Left colon (tissue), 2 donors: Measurements from ENCODE around the gene TBC1D14. TPM values are rescaled to one million over a fixed set of nuclear protein-coding genes. Genes with fewer than 3 reads are reported as not detected.
"Not testable (repeated sequence)": the region's sequence is repeated elsewhere in the genome, so short reads cannot be mapped to it uniquely, and the experiment has no call there.

Source experiments
- ATAC-seq: fragments of 200-7000 bp; cut with Tn5 transposase; one replicate; pipeline ENCODE4 v1.9.1; 2020; ENCODE audit warnings: mild to moderate bottlenecking, moderate library complexity
- DNase-seq, 2 donors: peaks; one replicate each; pipeline ENCODE4 v3.0.0-alpha.2; 2020
- intact Hi-C, 2 donors: fragments of 100-400 bp; cut with DNase I in 1 of 2; cut with micrococcal nuclease in 1 of 2; formaldehyde crosslinking; loops; one replicate each; pipeline versions ENCODE4 v1.11.2 to v1.14.0; 2022; cut with DNase I, micrococcal nuclease
- total RNA-seq, 2 donors: library from RNA; stranded (reverse); fragmentation: NEBNext Ultra II Directional; extraction: Animal tissue kit (Norgen Biotek cat#: 25700); gene quantifications; one replicate each; pipeline ENCODE4 v1.2.1, GENCODE V29; 2021
- donor health status: DM: no; HTN: no; CAD: no.
- donor health status: DM: yes; HTN: yes; CAD: no.

Gene TBC1D14
- total RNA-seq, 2 donors from 2014 or later: 53.1 to 56.6 TPM

DNA sequence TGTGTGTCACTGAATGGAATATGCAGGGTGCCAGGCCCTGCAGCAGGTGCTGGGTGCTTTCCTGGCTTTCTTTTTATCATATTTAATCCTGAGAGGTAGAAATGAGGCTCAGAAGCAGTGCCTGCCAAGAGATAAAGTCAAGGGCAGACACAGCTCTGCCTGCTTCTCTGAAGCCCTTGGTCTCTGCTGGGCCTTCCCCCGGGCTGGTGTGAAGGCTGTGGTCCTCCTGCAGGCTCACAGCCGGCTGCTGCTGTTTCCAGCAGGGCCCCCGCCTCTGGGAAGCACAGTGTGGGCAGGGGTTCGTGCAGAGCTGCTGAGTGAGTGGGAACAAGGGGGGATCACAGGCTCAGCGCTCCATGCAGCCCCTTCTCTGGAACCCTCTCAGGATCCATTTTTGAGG is 49.6 kb downstream of the TBC1D14 start:
- ATAC-seq (no peak), DNase-seq (no peak)
- intact Hi-C loops: no loop called here

DNA sequence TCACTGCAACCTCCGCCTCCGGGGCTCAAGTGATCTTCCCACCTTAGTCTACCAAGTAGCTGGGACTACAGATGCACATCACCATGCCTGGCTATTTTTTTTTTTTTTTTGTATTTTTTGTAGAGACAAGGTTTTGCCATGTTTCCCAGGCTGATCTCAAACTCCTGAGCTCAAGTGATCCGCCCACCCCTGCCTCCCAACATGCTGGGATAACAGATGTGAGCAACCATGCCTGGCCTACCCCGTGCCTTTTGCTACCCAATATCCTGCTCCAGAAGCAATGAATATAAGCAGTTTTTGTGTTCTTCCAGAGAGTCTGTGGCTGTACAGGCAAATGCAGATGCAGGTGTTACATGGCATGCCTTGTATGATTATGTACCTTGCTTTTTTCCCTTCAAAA is 50.5 kb downstream of the TBC1D14 start:
- intact Hi-C loops: no loop called here
- ATAC-seq: no peak
- DNase-seq: no peak

DNA sequence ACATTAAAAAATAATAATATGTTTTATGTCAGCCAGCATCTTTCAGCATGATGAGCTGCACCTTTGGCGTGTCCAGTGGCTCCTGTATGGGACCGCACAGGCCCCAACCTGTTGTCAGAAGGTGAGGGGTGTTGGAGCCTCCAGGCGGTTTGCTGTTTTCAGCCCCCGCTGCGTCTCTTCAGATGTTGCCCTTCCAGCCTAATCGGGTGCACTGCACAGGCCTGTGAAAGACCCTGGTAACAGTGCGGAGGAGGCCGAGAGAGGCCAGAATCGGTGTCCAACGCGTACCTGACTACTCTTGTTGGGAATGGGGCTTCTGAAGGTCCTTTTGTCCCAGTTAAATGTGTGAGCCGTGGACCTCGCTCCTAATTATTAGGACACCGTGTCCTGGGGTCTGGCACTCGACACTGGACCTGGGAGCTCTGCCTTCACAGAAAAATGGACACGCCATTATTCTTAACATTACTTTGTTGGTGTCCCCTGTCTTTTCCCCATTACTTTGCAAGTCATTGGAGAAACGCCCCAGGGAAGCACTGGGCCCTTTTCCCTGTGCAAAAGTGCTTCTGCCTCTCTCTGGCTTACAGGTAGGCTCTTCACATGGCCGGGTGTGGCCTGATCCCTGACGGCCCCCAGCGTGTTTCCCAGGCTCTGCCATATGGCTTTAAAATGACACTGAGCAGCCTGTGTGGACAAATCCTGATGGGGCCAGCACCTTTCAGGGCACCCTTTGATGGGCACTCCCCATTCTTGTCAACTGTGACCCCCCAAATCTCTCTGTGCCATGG is 51.2 kb downstream of the TBC1D14 start:
- DNase-seq: no peak
- intact Hi-C loops: no loop called here
- ATAC-seq: peak; percentile 21

DNA sequence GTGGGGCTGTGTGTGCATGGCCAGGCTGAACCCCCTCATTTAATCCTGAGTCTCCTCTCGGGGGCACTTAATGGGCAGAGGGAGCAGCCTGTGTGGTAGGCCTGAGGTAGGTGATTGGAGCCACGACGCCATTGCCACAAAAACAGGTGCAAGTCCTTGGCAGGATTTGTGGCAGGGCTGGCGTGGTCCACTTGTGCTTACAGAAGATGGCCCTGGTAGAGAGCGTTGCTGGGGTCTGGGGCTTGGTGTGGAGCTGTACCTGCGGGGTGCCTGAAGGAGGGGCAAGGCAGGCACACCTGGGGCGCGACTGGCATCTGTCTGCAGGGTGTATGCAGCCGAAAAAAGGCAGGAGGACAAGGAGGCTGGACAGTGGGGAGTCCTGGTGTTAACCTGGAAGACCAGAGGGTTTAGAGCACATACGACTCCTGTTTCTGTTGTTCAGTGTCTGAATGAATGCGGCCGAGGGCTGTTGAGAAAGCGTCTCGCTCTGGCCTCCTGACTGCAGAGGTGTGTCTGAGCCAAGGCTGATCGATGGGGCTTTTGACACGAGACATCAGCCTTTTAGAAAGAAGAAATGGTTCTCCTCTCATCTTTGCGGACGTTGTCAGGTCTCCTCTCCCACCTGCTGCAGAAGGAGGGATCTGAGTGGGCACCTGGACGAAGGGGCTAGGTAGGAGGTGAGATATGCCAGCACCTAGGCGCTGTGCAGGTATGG is 52.0 kb downstream of the TBC1D14 start:
- DNase-seq (no peak), ATAC-seq (no peak)
- intact Hi-C loops: no loop called here

DNA sequence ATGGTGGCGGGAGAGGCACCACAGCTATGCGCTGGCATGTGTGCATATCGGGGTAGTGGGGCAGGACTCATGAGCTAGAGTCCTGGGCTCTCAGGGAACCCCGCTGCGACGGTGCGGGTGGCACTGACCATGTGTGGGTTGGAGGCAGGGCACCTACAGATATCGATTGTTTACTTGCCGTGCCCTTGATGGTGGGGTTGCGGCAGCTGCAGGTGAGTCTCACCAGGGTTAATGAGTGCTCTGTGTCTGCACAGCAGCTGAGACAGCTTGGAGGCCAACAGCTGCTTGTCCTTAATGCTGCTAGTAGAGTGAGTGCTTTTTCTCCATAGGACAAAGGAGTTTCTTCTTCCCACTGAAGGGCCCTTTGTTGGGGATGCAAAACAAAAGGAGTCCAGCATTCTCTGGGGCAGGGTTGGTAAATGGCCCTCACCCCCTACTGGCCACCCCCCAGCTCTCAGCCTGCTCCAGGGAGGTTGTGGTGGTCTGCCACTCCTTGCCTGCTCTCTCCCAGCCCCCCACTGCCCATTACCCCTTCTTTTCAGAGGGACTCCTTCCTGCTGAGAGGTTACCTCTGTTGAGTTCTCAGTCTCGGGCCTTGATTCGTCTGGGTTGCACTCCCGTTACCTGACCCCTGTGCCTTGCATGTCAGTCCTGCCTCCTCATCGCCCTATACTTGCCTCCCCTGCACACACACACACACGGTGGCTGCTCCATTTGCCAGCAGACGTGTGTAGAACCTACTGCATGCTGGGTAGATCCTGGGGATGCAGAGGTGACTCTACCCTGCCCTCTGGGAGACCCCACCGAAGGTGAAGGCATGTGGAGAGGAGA is 52.8 kb downstream of the TBC1D14 start:
- intact Hi-C loops: no loop called here
- no peak for DNase-seq
- peak; percentile 54 for ATAC-seq

DNA sequence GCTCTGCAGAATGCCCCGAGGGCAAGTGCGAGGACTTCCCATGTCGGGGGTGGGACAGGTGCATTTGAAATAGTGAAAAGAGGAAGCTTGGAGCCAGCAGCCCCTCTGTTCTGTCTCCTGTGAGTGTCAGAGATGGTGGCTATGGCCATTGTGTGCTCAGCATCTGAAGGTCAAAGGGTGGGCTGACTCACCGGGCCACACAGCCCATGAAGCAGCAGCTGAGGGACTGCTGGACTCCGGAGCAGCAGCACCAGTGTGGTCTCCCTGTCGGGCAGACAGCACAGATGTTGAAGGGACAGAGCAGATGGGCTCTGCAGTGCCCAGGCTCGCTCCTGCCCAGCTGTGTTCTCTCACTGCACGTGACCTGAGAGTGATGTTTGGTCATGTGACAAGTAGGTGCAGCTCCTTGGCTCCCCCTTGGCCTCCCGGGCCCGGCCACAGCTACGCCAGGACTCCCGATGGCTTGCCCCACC is 53.5 kb downstream of the TBC1D14 start:
- ATAC-seq (peak; percentile 13), DNase-seq (no peak)
- intact Hi-C loops: no loop called here

DNA sequence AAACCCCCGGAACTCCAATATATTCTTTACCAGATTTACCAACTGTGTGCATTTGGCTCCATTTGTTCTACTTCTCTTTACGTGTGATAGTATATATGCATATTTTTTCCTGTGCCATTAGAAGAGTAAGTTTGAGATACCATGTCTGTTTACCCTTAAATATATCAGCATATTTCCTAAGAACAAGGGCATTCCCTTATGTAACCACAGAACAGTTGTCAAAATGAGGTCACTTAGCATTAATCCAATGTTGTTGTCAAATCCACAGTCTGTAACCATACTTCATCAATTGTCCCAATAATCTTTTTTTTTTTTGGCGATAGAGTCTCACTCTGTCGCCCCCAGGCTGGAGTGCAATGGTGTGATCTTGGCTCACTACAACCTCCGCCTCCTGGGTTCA is 55.2 kb downstream of the TBC1D14 start:
- no peak for ATAC-seq
- DNase-seq: no peak
- intact Hi-C loops: no loop called here

DNA sequence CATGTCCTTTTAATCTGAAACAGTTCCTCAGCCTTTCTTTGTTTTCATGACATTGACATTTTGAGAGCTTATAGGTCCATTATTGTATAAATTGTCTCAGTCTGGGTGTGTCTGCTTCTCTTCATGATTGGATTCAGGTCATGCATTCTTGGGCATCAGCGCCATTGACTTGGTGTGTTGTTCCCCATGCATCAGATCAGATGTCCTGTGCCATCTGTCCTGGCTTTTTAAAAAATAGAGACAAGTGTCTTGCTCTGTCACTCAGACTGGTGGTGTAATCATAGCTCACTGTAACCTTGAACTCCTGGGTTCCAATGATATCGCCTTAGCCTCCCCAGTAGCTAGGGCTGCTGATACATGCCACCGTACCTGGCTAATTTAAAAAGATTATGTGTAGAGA is 55.7 kb downstream of the TBC1D14 start:
- intact Hi-C loops: no loop called here
- no peak for ATAC-seq
- no peak for DNase-seq

DNA sequence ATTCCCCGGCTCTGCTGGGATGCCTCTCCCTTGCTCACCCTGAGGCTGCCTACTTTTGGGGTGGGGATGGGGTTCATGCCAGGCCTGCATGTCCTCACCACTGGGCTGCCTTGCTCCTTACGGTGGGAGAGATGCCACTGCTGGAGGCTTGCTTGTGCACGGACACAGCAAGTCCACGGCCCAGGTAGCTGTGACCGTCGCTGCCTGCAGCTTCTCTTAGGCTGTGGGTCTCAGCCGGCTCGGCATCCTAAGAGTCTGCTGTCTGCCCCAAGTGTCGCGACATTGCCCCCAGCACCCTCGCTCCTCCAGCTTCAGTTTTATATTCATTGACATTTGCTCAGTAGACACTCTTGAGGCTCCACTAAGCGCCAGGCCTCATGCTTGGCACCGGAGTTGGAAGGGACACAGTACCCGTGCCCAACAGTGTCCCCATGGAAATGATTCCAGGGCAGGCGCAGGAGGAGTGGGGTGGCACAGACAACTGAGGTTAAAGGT is 58.3 kb downstream of the TBC1D14 start:
- DNase-seq (no peak), ATAC-seq (no peak)
- intact Hi-C loops: no loop called here

DNA sequence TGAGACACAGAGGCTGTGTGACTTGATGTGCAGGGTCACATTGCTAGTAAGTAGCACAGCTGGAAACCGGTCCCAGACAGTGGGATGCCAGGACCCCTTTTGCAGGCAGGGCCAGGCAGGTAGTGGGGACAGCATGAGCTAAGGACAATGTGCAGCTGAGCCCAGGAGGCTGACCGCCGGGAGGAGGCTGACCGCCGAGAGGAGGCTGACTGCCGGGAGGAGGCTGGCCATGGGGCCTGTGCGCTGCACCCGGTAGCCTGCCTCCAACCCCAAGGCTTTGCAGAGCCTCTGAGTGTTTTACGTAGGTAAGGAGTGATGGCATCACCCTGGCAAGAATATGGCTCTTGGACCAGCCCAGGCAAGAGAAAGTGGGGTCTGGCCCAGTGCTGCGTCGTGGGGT is 58.9 kb downstream of the TBC1D14 start:
- intact Hi-C loops: no loop called here
- DNase-seq: no peak
- ATAC-seq: no peak

DNA sequence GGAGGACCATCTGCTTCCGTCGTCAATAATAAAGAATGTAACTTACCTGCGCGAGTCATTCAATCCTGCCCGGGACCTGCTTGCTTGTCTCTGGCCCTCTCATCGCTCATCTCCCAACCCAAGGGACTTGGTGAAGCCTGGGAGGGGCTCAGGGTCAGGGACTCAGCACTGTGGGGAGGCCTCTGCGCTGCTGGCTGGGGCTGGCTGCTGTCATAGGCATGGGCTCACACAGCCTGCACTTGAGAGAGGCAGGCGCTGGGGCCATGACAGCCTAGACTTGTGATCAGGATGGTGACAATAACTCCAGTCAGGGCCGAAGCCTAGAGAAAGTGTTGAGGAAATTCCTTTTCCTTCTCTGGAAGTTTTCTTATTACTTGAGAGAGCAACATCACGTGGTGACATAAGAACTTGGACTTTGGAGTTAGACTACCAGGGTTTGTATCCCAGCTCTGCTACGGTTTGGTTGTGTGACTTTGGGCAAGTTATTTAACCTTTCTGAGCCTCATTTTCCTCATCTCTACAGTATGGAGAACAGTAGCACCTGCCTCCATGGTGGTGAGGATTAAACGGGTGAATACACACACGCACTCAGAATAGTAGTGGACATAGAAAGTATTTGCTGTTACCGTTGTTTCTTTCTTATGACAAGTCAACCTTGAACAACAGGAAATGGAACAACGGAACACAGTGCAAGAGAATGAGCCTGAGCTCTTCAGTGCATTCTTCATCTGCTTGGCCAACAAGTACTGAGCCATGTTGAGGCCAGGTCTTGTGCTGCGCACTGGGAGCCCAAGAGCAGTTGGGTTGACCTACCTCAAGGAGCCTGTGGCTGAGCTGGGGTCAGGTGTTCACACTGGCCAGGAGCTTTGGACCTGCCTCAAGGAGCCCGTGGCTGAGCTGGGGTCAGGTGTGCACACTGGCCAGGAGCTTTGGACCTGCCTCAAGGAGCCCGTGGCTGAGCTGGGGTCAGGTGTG is 60.5 kb downstream of the TBC1D14 start:
- no peak for DNase-seq
- peak; percentile 88 for ATAC-seq
- intact Hi-C loops: no loop called here

DNA sequence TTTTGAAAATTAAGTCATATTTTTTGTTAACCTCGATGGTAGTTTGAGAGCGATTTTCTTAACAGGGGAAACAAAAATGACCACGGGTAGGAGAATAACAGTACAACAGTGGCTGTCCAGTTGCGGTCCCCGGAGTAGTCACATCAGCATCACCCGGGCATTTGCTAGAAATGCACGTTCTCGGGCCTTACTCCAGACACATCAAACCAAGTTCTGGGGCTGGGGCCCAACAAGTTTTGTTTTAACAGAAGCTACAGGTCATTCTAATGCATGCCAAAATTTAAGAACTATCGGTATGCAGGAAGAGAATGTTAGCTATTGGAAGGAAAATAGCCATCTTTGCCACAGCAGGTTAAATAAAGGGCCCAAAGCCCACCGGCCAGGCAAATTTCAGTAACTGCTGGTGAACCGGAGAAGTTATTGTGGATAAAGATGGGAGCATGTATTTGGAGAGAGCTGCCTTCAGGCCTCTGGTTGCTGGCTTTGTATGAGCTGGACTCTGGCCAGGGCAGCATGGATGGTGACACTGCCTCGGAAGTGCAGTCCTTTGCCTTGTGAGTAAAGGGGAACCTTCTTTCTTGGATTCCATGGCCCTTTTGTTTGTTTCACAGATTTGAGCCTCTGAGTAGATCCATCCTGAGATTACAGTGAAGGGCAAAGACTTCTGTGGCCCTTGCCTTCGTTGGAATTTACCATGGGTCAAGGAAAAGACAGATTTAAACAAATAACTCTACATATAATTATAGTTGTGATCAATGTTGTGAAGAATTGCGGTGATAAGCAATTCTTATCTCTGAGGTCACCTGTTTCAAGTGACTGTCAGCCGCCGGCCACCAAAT is 62.1 kb downstream of the TBC1D14 start:
- intact Hi-C loops: no loop called here
- no peak for DNase-seq
- ATAC-seq: no peak

DNA sequence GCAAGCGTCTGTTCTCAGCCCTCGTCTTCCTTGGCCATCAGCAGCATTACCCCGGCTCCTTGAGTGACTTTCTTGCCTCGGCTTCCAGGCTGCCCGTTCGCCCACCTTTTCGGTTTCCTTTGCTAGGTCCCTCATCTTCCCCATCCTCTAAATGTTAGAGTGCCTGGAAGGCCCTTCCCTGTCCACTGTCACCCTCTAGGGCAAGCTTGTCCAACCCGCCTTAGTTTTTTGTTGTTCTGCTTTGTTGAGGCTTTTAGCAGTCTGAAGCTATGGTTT is 62.7 kb downstream of the TBC1D14 start:
- ATAC-seq (no peak), DNase-seq (no peak)
- intact Hi-C loops: no loop called here

DNA sequence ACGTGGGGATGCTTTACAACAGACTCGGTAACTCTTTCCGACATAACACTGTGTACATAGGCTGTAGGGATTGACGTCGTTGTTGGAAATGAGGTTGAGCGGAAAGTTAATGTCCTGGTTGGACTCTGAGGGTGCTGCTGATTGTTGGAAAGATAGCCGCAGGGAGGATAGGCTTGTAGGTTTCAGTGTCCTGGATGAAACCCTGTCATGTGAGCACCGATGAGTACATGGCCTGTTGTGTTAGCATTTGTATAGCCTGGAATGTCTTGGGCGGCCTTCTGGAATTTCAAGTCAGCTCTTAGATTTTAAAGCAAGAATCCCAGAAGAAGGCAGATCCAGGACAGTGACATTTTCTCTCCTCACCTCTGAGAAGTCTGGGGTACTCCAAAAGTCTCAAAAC is 63.3 kb downstream of the TBC1D14 start:
- intact Hi-C loops: no loop called here
- DNase-seq (no peak), ATAC-seq (no peak)

DNA sequence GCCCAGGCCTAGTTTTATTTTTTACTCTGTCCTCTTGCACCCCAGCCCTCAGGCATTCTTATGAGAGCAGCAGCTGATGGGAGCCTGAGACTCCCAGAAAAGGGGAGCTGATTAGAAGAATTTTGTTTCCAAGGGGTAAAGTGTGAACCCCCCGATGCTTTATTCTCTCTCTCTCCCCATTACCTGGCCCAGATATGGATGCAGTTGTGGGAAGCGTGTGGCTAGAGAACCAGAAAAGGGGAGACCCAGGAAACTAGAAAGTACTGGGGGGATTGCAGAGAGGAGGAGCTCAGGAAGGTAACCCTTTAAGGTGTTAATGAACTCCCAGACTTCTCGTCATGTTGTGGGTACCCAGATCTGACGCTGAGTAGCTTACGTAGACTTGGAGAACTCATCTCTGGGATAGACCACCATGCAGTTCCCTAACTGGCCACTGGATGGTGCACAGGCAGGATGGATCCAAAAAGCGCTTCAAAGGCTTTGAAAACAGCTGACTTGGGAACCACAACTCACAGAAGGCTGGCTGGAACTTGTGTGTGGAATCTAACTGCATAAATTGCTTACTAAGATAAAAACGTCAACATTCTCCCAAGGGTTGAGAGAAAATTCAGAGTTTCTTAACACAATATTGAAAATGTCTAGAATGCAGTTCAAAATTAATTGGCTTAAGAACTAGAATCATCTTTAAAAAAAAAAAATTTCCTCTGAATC is 64.7 kb downstream of the TBC1D14 start:
- ATAC-seq (peak; percentile 73), DNase-seq (peak; percentile 70 to 83)
- intact Hi-C loops: no loop called here

DNA sequence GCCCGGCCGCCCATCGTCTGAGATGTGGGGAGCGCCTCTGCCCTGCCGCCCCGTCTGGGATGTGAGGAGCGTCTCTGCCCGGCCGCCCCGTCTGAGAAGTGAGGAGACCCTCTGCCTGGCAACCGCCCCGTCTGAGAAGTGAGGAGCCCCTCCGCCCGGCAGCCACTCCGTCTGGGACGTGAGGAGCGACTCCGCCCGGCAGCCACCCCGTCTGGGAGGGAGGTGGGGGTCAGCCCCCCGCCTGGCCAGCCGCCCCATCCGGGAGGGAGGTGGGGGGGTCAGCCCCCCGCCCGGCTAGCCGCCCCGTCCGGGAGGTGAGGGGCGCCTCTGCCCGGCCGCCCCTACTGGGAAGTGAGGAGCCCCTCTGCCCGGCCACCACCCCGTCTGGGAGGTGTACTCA is 68.2 kb downstream of the TBC1D14 start:
- DNase-seq, ATAC-seq, intact Hi-C loops: not testable (repeated sequence)

DNA sequence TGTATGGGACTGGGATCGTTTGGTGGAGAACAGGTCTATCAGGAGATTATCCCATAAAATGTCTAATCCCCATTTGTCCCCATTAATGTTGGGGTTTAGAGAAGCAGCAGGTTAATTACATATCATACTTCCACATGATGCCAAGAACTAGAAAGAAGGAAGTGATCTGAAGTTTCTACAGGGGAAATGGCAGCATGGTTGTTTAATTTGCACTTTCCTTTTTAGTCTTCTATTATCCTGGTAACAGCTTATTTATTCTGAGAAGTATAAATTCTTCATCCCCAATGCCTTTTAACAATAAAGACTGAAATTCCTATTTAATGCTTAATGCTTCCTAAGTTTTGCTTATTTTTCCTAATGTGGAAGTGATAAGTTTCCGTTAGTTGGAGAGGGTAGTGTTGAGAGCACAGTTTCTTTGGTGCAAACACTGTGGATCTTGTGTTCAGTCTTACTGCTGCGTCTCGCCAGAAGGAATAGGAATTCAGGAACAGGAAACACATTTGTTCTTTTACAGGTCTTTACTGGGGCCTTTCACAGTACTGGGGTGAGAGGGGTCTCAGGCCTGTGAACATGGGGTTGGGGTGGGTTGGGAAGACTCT is 74.0 kb downstream of the TBC1D14 start:
- intact Hi-C loops: no loop called here
- ATAC-seq (no peak), DNase-seq (no peak)
